HG03196 (cell line): Measurements from ENCODE around the gene NCBP3.
A peak's percentile ranks its signal among the peaks of the same experiment; 100 is the strongest.

Experiments
- ATAC-seq: cut with Tn5 transposase; IDR thresholded peaks from one replicate; pipeline ENCODE4 v1.9.1; 2021; ENCODE audit not compliant: unreplicated experiment

NCBP3 gene

GRCh38 chr17:3845621-3846436 is at the start of gene NCBP3:
Gene NCBP3 (minus strand): TSS chr17:3846246. CDS start chr17:3846223, 23 bp downstream.
- peak; percentile 96 for ATAC-seq

- ATAC-seq, result no peak
These were observed 49.3 kb upstream of the NCBP3 start for GRCh38 chr17:3895354-3895753.

- no peak for ATAC-seq
These were observed 48.9 kb upstream of the NCBP3 start for GRCh38 chr17:3894911-3895343.

- ATAC-seq, result no peak
These were observed 48.1 kb upstream of the NCBP3 start for GRCh38 chr17:3894188-3894587.

GRCh38 chr17:3893720-3894116 is 47.7 kb upstream of the NCBP3 start:
- ATAC-seq, result no peak

GRCh38 chr17:3893003-3893719 is 47.1 kb upstream of the NCBP3 start, which contains the start of gene CAMKK1:
Gene CAMKK1 (minus strand): TSS chr17:3893053. CDS start chr17:3885687, 7,366 bp downstream.
- ATAC-seq, result peak; percentile 74

- peak; percentile 10 for ATAC-seq
These were observed 46.3 kb upstream of the NCBP3 start for GRCh38 chr17:3892095-3892998.

GRCh38 chr17:3891626-3892094 is 45.6 kb upstream of the NCBP3 start:
- no peak for ATAC-seq

GRCh38 chr17:3890878-3891219 is 44.8 kb upstream of the NCBP3 start:
- ATAC-seq, result no peak

GRCh38 chr17:3890082-3890877 is 44.2 kb upstream of the NCBP3 start:
- no peak for ATAC-seq

GRCh38 chr17:3889325-3890012 is 43.4 kb upstream of the NCBP3 start:
- no peak for ATAC-seq

- no peak for ATAC-seq
These were observed 42.5 kb upstream of the NCBP3 start for GRCh38 chr17:3888343-3889171.

GRCh38 chr17:3887804-3888203 is 41.8 kb upstream of the NCBP3 start:
- no peak for ATAC-seq

- no peak for ATAC-seq
These were observed 41.3 kb upstream of the NCBP3 start for GRCh38 chr17:3887394-3887793.

- no peak for ATAC-seq
These were observed 40.7 kb upstream of the NCBP3 start for GRCh38 chr17:3886776-3887175.

GRCh38 chr17:3885970-3886369 is 39.9 kb upstream of the NCBP3 start:
- no peak for ATAC-seq

- ATAC-seq, result no peak
These were observed 39.2 kb upstream of the NCBP3 start for GRCh38 chr17:3885271-3885670.

- ATAC-seq, result no peak
These were observed 38.1 kb upstream of the NCBP3 start for GRCh38 chr17:3884188-3884587.

- no peak for ATAC-seq
These were observed 36.2 kb upstream of the NCBP3 start for GRCh38 chr17:3882276-3882675.
